Activated CD8-positive, alpha-beta memory T cell treated with anti-CD3 and anti-CD28 coated beads for 48 hours (primary cell): ENCODE data around the gene C17orf100.

ENCODE experiments used
- DNase-seq, 3 experiments: peaks; one replicate each; pipeline ENCODE4 v3.0.0-alpha.2; 2020; ENCODE audit warnings: low read depth in 2 of 3, low spot score in 2 of 3

C17orf100 gene

DNA sequence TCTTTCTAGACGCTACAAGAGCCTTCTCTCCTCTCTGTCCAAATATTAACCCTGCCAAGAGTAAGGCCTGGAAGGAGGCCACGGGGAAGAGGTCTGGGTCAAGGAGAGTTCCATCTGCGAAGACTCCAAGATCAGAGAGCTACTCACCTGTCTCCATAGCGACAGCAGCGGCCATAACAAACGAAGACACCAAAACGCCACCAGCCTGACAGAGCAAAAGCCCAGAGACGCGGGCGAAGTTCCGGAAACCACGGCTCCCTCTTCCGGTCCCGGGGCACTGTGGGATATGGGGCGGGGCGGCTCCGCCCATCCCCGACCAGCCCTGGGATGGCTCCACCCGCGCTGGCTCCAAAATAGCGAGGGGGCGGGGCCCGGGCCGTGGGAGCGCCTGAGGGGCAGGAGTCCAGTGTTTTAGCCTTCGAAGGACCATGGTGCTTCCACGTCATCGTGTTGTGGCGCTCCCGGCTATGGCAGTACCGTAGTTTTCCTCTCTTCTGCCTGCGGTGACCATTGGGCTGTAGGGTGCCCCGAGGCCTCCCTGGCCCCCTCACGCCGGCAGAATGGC lies at the start of gene C17orf100, which contains the start of gene MED31:
Gene C17orf100, plus strand, starts transcription at position 409 of the 565 bp plus-strand sequence. Its CDS starts 152 bp downstream, at position 561.
Gene MED31, minus strand, starts transcription at position 252 of the 565 bp plus-strand sequence. Its CDS starts 77 bp downstream, at position 175.
- peak; percentile 81 to 91 (median 86) for DNase-seq

GRCh38 chr17:6602141-6602540 lies 49.4 kb upstream of the C17orf100 start:
- DNase-seq: no peak

DNA sequence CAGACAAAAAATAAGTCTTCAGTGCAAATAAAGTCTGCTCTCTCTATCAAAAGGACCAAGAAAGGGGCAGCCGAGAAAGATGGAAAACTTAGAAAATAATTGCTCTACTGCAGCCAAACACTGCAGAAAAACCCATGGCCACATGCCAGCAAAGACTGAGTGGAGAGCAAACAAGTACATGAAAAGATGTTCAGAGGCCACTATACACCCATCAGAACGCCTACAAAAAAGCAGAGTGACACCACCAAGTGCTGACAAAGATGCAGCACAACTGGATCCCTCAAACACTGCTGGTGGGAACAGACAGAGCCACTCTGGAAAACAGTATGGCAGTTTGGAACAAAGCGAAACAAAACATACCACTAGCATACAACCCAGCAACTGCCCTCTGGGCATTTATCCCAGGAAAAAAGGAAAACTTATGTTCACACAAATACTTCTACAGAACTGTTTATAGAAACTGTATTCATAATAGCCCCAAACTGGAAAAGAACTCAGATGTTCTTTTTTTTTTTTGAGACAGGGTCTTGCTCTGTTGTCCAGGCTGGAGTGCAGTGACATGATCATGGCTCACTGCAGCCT lies 47.7 kb upstream of the C17orf100 start:
- no peak for DNase-seq

DNA sequence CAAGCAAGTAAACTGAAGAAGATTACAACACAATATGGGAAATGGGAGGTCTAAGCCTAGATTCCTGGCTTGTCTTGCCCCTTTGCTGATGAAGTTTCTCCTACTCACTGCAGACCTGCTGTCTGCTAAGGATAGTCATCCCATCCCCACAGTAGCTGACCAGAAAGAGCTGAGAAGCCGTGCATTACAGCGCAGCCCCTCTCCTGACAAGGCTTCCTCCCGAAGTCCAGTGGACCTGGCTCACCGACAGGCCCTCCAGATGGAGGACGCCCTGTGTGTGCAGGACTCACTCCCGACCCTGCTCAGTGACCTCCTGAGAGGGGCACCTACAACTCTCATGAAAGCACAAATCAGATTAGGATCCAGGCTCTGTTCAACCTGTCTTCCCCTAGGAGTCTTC lies 46.4 kb upstream of the C17orf100 start:
- no peak for DNase-seq

- DNase-seq: no peak
Measured at GRCh38 chr17:6608321-6608720, 43.2 kb upstream of the C17orf100 start.

DNA sequence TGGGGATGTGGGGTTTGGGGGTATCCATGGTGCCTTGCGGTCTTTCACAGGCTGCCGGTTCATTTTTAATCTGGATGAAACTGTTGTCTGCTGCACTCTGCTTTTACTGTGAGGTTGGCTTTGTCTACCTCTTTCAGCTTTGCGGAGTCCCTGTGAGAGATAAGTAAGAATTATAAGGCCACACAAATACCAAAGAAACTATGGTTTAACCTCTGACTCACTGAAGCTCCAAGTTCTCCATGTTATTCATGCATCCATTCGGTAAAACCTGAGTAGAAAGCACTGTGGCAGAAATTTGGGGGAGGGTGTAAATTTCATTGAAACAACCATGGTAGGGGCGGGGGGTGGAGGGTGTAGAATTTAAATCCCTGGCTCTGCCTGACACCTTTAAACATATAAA lies 41.6 kb upstream of the C17orf100 start:
- no peak for DNase-seq

DNA sequence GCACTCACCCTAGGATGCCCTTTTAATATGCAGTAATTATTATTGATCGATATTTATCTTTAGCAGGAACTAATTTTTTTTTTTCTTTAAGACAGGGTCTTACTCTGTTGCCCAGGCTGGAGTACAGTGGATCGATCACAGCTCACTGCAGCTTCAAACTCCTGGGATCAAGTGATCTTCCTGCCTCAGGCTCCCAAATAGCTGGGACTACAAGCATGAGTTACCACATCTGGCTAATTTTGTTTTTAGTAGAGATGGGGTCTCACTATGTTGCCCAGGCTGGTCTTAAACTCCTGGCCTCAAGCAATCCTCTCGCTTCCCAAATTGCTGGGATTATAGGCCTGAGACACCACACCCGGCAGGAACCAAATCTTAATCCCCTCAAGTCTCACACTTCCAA lies 40.3 kb upstream of the C17orf100 start:
- DNase-seq: no peak

- DNase-seq: no peak
Measured at GRCh38 chr17:6623941-6624340, 27.6 kb upstream of the C17orf100 start.

DNA sequence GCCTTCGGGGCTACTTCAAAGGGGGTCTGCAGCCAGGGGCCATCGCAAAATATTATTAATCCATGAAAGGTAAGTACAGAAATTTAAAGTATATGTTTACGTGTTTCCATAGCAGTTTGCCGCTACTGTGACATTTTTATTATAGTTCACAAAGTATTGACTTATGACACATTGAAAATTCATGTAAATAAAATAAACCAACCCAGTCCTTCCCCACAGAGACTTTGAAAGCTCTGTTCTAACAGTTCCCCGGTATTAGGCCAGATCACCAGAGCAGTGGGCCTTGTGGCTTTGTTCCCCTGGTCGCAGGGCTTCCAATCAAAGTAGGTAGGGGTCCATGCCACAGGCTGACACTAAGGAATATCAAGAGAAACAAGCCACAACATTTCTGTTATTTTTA lies 24.9 kb upstream of the C17orf100 start:
- DNase-seq: no peak

DNA sequence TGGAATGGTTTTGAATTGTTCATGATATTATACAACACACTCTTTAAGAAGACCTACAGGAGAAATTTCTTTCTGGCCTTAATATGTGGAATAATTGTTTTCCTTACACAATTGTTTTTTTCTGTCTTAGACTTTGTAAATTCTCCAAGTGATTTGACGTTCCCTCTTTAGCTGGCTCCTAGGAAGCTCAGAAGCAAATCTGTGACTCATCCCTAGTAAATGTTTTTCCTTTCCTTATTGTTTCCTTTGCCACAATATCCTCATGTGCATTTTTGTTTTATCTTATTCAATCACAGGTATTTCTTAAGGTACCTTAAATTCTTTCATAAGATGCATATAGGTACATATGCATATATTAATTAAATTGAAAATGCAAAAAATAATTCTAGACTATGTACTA lies 24.5 kb upstream of the C17orf100 start:
- DNase-seq: no peak

DNA sequence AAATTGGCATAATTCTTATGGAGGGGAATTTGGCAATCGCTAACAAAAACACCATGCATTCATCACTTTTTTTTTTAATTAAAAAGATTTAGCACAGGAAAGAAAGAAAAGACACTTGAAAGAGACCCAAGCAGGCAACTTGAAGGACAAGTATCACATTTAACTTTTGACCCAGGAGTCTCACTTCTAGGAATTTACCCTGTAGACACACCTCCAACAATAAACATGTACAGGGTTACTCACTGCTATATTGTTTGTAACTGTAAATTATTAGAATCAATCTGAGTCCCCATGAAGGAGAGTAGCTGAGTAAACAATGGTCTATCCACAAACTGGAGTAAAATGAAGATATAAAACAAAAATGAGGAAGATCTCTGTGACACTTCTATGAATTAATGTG lies 21.2 kb upstream of the C17orf100 start:
- DNase-seq: no peak

- no peak for DNase-seq
Measured at GRCh38 chr17:6632530-6632929, 19.0 kb upstream of the C17orf100 start.

DNA sequence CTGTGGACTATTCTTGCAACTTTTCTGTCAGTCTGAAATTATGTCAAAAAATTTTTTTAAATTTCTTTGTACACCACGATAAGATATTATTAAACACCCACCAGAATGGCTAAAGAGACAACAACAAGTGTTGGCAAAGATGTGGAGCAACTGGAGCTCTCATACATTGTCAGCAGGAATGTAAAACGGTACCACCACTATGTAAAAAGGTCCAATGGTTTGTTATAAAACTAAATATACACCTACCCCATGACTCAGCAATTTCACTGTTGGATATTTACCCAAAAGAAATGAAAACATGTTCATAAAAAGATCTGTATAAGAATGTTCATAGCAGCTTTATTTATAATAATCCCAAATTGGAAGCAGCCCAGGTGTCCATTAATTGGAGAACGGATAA lies 18.3 kb upstream of the C17orf100 start:
- DNase-seq: no peak

DNA sequence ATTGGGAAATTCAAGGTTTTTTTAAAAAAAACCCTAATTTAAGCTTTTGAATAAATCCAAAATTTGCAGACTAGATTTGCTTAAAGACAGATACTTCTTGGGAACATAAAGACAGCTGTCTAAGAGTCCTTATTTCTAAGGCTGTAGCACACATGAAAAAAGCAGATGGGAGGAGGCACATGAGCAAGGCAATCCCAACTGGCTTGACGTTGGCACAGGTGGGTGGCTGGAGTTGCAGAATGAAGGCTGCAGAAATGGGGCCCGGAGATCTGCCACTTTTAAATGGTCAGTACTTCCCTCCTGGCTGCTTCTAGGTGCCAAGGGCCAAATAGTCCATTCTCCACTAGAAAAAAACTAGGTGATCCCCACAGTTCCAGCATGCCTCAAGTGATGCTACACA lies 15.5 kb upstream of the C17orf100 start:
- DNase-seq: no peak

- DNase-seq: no peak
Measured at GRCh38 chr17:6636616-6637457, 14.7 kb upstream of the C17orf100 start.

DNA sequence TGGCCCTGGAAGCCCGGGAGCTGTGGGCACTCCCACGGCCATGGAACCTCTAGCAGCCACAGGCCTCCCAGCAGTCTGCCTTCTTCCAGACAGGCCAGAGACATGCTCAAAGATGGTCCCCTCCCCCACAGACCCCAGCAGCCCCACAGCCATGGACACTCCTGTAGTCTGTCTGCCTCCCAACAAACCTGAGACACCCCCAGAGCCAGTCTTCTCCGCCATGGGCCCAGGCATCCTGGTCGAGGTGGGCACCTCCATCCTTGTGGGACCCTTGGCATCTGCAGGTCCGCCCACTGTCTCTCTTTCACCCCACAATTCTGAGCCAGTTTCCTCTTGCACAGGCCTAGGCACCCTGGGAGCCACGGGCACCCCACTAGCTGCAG lies 14.1 kb upstream of the C17orf100 start:
- no peak for DNase-seq

DNA sequence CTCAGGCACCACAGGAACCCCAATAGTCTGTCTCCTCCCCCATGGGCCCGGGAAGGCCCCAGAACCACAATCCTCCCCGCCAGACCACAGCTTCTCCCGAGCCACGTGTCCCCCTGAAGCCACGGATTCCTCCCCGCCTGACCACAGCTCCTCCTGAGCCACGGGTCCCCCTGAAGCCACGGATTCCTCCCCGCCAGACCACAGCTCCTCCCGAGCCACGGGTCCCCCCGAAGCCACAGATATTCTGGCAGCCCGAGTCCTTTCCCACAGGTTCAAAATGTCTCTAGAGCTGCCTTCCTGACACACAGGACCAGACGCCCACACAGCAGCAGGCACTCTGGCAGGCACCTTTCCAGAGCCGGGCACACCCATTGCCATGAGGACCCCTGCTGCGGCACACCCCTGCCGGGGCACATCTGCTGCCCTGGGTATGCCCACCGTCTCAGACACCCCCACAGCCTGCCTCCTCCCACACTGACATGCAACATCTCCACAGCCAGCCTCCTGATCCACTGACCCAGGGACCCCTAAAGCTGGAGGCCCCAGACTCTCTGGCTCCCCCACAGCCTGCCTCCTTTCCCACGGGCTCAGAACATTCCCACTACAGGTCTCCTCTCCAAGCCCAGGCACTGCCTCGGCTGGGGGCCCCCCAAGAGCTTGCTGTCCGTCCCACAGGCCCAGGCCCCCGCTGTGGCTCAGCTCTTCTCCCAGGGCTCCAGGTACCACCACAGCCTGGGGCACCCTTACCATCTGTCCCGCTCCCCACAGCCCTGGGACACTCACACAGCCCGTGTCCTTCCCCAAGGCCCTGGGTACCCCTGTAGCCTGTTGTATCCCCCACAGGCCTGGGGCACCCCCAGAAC lies 13.3 kb upstream of the C17orf100 start:
- DNase-seq: no peak

DNA sequence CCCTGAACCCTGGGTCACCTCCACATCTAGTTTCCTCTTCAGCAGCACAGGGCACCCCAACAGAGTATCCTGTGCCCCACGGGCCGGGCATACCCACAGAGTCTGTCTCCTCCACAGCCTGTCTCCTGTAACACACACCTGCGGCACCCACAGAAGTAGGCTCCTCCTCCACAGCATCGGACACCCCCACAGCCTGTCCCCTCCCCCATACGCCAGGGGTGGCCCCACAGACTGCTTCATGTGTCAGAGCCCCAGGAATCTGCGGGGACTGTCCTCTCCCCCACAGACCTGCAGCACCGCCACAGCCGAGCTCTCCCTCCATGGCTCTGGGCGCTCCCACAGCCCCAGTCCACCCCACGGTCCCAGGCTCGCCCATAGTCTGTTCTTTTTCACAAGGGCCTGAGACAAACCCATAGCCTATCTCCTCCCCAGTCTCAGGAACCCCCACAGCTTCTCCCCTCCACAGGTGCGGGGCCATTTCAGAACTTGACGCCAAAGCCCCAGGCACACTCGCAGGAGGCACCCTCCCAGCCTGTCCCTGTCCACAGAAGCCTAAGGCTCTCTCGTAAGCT lies 12.5 kb upstream of the C17orf100 start:
- no peak for DNase-seq

- DNase-seq: no peak
Measured at GRCh38 chr17:6639586-6640535, 11.7 kb upstream of the C17orf100 start.
